HG03521 (cell line): ENCODE measurements around the gene ACSL4.
A peak's percentile ranks its signal among the peaks of the same experiment; 100 is the strongest.
"Not testable (repeated sequence)": the region's sequence is repeated elsewhere in the genome, so short reads cannot be mapped to it uniquely, and the experiment has no call there.

ENCODE experiments used
- ATAC-seq: cut with Tn5 transposase; IDR thresholded peaks from one replicate; pipeline ENCODE4 v1.9.1; 2021; ENCODE audit warnings: mild to moderate bottlenecking, moderate library complexity; ENCODE audit not compliant: unreplicated experiment

The ACSL4 gene

GRCh38 chrX:109732807-109733612, at the start of gene ACSL4:
Gene ACSL4 (minus strand): TSS chrX:109733257. CDS start chrX:109683363, 49,894 bp downstream.
- peak; percentile 88 for ATAC-seq

GRCh38 chrX:109777749-109778148, 44.7 kb upstream of the ACSL4 start:
- no peak for ATAC-seq

- no peak for ATAC-seq
These were observed 43.9 kb upstream of the ACSL4 start for GRCh38 chrX:109776986-109777385.

GRCh38 chrX:109776432-109776831, 43.4 kb upstream of the ACSL4 start:
- ATAC-seq, result no peak

GRCh38 chrX:109775386-109775785, 42.3 kb upstream of the ACSL4 start:
- ATAC-seq, result no peak

GRCh38 chrX:109774706-109775105, 41.6 kb upstream of the ACSL4 start:
- peak; percentile 99 for ATAC-seq

GRCh38 chrX:109774136-109774535, 41.1 kb upstream of the ACSL4 start:
- no peak for ATAC-seq

- ATAC-seq, result no peak
These were observed 40.3 kb upstream of the ACSL4 start for GRCh38 chrX:109773374-109773773.

GRCh38 chrX:109770780-109771179, 37.7 kb upstream of the ACSL4 start:
- no peak for ATAC-seq

GRCh38 chrX:109760922-109761250, 27.8 kb upstream of the ACSL4 start:
- ATAC-seq, result no peak

GRCh38 chrX:109760209-109760921, 27.3 kb upstream of the ACSL4 start:
- no peak for ATAC-seq

- ATAC-seq, result no peak
These were observed 20.2 kb upstream of the ACSL4 start for GRCh38 chrX:109753256-109753655.

GRCh38 chrX:109751698-109752097, 18.6 kb upstream of the ACSL4 start:
- ATAC-seq, result no peak

- no peak for ATAC-seq
These were observed 16.1 kb upstream of the ACSL4 start for GRCh38 chrX:109749207-109749606.

GRCh38 chrX:109747681-109748080, 14.6 kb upstream of the ACSL4 start:
- ATAC-seq, result no peak

- no peak for ATAC-seq
These were observed 9.7 kb upstream of the ACSL4 start for GRCh38 chrX:109742722-109743121.

- ATAC-seq, result not testable (repeated sequence)
These were observed 7.8 kb upstream of the ACSL4 start for GRCh38 chrX:109740896-109741295.

- no peak for ATAC-seq
These were observed 7.4 kb upstream of the ACSL4 start for GRCh38 chrX:109740433-109740809.

- no peak for ATAC-seq
These were observed 6.8 kb upstream of the ACSL4 start for GRCh38 chrX:109739625-109740432.

- ATAC-seq, result no peak
These were observed 2.2 kb upstream of the ACSL4 start for GRCh38 chrX:109735202-109735744.

GRCh38 chrX:109733613-109734083, 591 bp upstream of the ACSL4 start:
- ATAC-seq, result no peak
